ENCODE measurements around the gene LRMDA.

The LRMDA gene

GRCh38 chr10:75809003-75809402, 377.6 kb downstream of the LRMDA start:
- DNase-seq (ENCODE audit: low read depth in 2 of 2, low spot score in 1 of 2), result no peak

GRCh38 chr10:75814014-75814413, 382.6 kb downstream of the LRMDA start:
- DNase-seq (ENCODE audit: low read depth in 2 of 2, low spot score in 1 of 2), result no peak

DNA sequence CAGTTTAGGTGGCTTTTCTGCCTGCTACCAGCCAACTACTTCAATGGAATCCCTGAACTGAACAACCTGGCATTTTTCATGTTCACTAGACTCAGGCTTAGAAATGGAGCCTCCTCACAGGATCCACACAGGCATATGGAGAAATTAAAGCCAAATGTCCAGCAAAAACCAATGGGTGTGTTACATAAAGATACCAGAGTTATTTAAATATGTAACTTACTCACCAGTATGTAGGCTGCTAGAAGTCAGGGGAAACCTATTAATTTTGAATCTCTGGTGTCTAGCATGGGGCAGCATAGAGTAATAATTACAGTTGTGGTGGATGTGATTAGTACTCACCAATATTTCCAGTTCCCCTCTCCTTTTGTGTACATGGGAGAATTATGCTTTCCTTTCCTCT, 383.6 kb downstream of the LRMDA start:
- DNase-seq (ENCODE audit: low read depth in 2 of 2, low spot score in 1 of 2), result no peak

DNA sequence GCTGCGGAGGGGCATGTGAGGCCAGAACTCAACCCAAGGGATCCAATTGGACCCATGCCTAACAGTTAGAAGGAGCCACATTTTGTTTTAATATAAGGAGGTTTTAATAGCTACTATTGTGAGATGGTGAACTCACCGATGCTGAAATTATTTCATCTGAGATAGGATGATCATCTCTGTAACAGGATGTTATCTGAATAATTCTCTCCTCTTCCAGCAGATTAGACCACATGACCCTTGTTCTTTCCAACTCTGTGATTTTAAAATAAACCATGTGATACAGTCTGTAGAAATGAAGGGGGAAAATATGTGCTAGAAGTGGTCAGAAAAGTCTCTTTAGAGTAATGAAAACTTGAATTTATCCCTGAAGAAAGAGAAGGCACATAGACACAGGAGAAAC, 385.8 kb downstream of the LRMDA start:
- DNase-seq (ENCODE audit: low read depth in 2 of 2, low spot score in 1 of 2), result no peak

- no peak for DNase-seq (ENCODE audit: low read depth in 2 of 2, low spot score in 1 of 2)
Observed at GRCh38 chr10:75818552-75818951, 387.1 kb downstream of the LRMDA start.

GRCh38 chr10:75825235-75825634, 393.8 kb downstream of the LRMDA start:
- no peak for DNase-seq (ENCODE audit: low read depth in 2 of 2, low spot score in 1 of 2)

DNA sequence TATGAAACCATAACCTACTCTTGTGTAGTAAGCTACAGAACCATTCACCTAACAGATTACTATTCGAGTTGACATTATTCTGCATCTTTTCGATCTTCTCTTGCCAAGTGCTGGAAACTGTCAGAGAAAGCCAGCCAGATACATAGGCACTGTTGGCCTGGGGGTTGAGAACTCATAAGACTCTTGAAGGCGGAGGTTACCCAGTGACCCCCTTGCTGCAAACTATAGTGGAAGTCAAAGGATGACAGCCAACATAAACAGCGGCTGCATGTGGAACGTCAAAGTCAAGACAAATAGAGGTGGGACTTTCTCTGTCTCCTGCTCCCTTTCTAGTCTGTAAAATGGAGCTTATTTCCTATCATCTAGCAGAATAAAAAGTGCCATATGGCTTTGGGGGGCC, 394.2 kb downstream of the LRMDA start:
- no peak for DNase-seq (ENCODE audit: low read depth in 2 of 2, low spot score in 1 of 2)

- DNase-seq (ENCODE audit: low read depth in 2 of 2, low spot score in 1 of 2), result no peak
Observed at GRCh38 chr10:75826846-75827245, 395.4 kb downstream of the LRMDA start.

GRCh38 chr10:75827587-75828021, 396.2 kb downstream of the LRMDA start:
- DNase-seq (ENCODE audit: low read depth in 2 of 2, low spot score in 1 of 2), result no peak

- no peak for DNase-seq (ENCODE audit: low read depth in 2 of 2, low spot score in 1 of 2)
Observed at GRCh38 chr10:75828413-75828812, 397.0 kb downstream of the LRMDA start.

- no peak for DNase-seq (ENCODE audit: low read depth in 2 of 2, low spot score in 1 of 2)
Observed at GRCh38 chr10:75836064-75836463, 404.6 kb downstream of the LRMDA start.

- DNase-seq (ENCODE audit: low read depth in 2 of 2, low spot score in 1 of 2), result no peak
Observed at GRCh38 chr10:75838486-75838885, 407.1 kb downstream of the LRMDA start.

DNA sequence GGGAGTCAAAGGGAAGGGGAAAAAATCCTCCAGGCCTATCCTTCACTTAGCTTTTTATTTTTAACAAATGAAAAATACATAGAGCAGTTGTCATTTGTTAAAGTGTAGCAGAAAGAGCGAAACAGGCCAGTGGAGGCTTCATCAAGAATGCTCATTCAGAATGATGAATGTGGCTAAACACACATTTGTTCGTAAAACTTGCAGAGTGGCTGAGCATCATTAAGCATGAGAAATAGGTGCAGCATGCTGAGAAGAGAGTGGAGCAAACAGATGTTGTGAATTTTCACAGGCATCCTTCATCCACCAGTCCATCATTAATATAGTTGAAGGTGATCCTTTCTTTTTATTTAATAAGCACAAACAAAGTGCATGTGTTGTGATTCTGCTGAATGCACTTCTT, 407.6 kb downstream of the LRMDA start:
- DNase-seq (ENCODE audit: low read depth in 2 of 2, low spot score in 1 of 2), result no peak

- no peak for DNase-seq (ENCODE audit: low read depth in 2 of 2, low spot score in 1 of 2)
Observed at GRCh38 chr10:75841266-75841665, 409.8 kb downstream of the LRMDA start.

DNA sequence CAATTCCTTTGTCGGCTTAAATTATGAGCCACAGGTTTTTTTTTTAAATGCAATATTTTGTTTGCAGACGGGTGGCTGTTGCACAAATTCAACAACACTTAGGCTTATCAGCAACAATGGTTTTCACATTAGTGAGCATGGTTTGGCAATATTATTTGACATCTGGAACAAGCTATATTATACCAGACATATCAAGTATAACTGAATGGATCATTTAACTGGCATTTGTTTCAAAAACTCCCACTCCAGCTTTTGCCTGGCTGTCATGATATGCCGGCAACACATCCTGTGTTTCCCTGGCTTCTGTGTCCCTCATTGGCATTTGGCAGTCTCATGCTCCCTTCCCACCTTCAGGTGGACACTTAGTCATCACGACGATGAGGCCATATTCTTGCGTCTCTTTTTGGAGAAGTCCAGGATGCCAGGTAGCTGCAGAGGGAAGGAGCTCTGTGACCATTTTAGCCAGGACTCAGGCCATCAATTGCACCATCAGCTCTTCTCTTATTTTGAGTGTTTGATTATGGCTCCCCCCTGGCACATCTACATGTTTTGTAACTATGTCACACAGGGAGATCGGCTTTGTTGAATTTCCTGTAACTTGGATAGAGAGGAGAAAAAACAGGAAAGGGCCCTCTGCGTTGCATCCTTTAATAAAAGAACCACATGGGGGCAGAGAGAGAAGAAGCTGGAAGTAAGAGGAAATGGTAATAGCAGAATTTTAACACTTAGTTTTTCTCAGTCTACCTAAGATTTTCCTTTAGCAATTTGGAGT, 413.9 kb downstream of the LRMDA start:
- no peak for DNase-seq (ENCODE audit: low read depth in 2 of 2, low spot score in 1 of 2)

DNA sequence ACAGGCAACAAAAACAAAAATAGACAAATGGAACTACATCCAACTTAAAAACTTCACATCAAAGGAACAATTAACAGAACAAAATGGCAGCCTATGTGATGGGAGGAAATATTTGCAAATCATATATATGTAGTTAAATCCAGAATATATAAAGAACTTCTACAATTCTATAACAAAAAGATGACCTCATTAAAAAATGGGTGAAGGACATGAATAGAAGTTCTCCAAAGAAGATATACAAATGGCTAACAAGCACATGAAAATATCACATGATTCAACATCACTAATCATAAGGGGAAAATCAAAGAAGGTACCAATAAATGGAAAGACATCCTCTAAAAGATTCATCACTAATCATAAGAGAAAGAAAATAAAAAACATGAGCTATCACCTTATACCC, 416.1 kb downstream of the LRMDA start:
- DNase-seq (ENCODE audit: low read depth in 2 of 2, low spot score in 1 of 2), result no peak

GRCh38 chr10:75851580-75852345, 420.3 kb downstream of the LRMDA start:
- no peak for DNase-seq (ENCODE audit: low read depth in 2 of 2, low spot score in 1 of 2)

- DNase-seq (ENCODE audit: low read depth in 2 of 2, low spot score in 1 of 2), result no peak
Observed at GRCh38 chr10:75852851-75853484, 421.5 kb downstream of the LRMDA start.

DNA sequence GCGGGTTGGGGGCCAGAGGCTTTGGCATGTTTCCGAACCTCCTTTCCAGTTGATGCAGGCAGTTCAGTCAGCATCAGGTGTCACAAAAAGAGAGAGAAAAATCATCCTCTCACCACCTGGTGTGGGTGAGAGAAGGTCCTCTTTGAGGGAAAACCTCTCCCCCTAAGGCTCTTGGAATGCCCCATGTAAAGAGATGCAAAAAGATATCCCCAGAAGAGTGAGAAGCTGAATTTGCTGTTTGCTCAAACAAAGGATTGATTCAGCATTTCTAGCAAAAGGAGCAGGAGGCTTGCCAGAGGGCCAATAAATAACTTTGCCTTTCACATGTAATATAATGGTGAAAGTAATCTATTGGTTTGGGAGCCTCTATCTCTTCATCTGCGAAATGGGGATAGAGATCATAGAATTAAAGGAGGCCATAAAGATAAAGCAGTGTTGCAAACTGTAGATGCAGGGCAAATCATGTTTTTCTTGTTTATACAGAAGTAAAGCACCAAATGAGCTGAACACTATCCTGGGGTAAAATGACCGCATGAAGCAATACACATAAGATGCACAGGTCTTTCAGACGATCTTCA, 425.9 kb downstream of the LRMDA start:
- DNase-seq (ENCODE audit: low read depth in 2 of 2, low spot score in 1 of 2), result no peak

DNA sequence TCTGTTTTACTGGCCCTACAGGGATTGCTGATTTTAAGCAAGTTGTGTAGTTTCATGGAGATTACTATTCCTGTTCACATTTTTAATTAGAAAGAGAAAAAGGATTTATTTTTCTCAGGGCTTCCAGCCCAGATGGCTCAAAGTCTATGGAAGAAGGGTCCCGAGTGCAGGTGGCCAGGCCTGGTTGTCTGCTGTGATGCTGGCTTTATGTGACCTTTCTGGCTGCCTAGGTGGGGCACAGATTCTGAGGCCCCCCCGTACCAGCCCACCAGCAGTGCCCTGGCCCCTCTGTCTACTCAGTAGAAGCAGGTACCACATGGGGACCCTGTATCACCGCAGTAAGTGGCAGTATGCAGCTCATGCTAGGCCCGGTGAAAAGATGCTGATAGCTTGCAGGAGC, 426.5 kb downstream of the LRMDA start:
- DNase-seq (ENCODE audit: low read depth in 2 of 2, low spot score in 1 of 2), result no peak

DNA sequence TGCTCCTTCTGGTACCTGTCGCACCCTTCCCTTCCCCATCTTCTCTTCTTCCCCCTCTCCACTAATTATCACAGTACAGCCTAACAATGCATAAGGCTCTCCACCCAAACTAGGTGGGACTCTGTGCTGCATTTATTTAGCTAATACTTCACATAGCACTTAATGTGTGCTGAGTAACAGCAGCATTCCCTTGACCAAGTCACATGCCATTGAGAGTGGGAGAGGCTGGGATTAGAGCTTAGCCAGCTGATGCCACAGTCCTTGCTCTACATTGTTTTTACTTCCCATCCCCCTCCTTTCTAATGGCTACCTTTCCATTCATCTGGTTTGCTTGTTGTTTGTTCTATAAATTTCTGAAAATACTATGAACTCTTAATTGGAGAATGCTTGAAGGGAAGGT, 426.9 kb downstream of the LRMDA start:
- no peak for DNase-seq (ENCODE audit: low read depth in 2 of 2, low spot score in 1 of 2)

DNA sequence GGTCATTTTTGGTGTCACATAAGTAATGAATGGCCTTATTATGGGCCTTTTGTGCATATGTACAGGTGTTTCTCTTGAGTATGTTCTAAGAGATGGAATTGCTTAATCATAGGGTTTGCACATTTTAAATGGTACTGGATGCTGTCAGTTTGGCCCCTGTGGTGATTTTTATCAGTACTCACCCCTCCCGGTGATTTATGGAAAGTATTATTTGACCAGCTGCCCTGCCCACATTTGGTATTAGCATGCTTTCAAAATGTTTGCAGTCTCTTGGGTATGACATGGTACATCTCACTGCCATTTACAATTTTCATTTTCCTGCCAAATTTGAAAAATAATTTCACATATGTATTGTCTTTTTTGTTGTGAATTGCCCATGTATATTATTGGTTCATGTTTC, 427.7 kb downstream of the LRMDA start:
- no peak for DNase-seq (ENCODE audit: low read depth in 2 of 2, low spot score in 1 of 2)

Data from stimulated activated CD8-positive, alpha-beta memory T cell treated with anti-CD3 and anti-CD28 coated beads, Interleukin-4, amount 100 ng/mL, for 1 hour (primary cell).